GM19238 (cell line): ENCODE measurements around the gene TALDO1.

Experiments
- DNase-seq: peaks from one replicate; pipeline ENCODE4 v3.0.0; 2011; ENCODE audit warnings: low spot score; ENCODE audit not compliant: insufficient read length

TALDO1 gene

GRCh38 chr11:714436-714835 lies 32.8 kb upstream of the TALDO1 start:
- DNase-seq: no peak

- no peak for DNase-seq
Measured at GRCh38 chr11:719214-720016, 27.8 kb upstream of the TALDO1 start.

- no peak for DNase-seq
Measured at GRCh38 chr11:720017-720641, 27.1 kb upstream of the TALDO1 start.

GRCh38 chr11:720642-721246 lies 26.5 kb upstream of the TALDO1 start:
- no peak for DNase-seq

- DNase-seq: no peak
Measured at GRCh38 chr11:721247-721740, 26.0 kb upstream of the TALDO1 start.

- DNase-seq: no peak
Measured at GRCh38 chr11:721741-722345, 25.4 kb upstream of the TALDO1 start.

- no peak for DNase-seq
Measured at GRCh38 chr11:722346-722811, 24.9 kb upstream of the TALDO1 start.

- no peak for DNase-seq
Measured at GRCh38 chr11:723120-723883, 24.0 kb upstream of the TALDO1 start.

GRCh38 chr11:724049-724777 lies 23.1 kb upstream of the TALDO1 start:
- no peak for DNase-seq

GRCh38 chr11:724778-725386 lies 22.4 kb upstream of the TALDO1 start:
- no peak for DNase-seq

GRCh38 chr11:725624-726202 lies 21.6 kb upstream of the TALDO1 start:
- no peak for DNase-seq

GRCh38 chr11:726278-727220 lies 20.7 kb upstream of the TALDO1 start:
- DNase-seq: no peak

GRCh38 chr11:727281-727701 lies 20.0 kb upstream of the TALDO1 start:
- peak; percentile 13 for DNase-seq

- peak; percentile 94 for DNase-seq
Measured at GRCh38 chr11:727859-728748, 19.2 kb upstream of the TALDO1 start.

- DNase-seq: no peak
Measured at GRCh38 chr11:728901-729491, 18.3 kb upstream of the TALDO1 start.

GRCh38 chr11:729492-730074 lies 17.7 kb upstream of the TALDO1 start:
- DNase-seq: no peak

- DNase-seq: no peak
Measured at GRCh38 chr11:733072-733471, 14.2 kb upstream of the TALDO1 start.
